Measurements from ENCODE around the gene STBD1. TPM values are rescaled to one million over a fixed set of nuclear protein-coding genes. Genes with fewer than 3 reads are reported as not detected.

The STBD1 gene
- total RNA-seq, 1 donor: 6.9 TPM

DNA sequence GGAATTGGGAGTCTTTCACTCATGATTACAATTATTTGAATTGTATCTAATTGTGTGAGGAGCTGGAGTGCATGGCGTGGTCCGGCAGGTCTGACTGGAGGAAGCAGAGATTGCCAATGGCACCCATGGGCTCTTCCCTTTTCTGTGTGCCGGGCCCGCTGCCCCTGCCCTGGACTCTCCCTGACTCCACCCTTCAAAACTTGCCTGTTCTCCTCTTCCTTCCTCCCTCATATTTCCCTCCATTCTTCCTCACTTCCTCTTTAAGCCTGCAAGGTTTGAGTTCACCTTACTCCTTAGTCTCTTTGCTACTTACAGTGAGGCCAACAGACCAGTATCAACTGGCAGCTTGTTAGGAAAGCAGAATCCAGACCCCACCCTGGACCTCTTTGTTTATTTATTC, 6.5 kb upstream of the STBD1 start:
- TF ChIP-seq, protein P1, sequence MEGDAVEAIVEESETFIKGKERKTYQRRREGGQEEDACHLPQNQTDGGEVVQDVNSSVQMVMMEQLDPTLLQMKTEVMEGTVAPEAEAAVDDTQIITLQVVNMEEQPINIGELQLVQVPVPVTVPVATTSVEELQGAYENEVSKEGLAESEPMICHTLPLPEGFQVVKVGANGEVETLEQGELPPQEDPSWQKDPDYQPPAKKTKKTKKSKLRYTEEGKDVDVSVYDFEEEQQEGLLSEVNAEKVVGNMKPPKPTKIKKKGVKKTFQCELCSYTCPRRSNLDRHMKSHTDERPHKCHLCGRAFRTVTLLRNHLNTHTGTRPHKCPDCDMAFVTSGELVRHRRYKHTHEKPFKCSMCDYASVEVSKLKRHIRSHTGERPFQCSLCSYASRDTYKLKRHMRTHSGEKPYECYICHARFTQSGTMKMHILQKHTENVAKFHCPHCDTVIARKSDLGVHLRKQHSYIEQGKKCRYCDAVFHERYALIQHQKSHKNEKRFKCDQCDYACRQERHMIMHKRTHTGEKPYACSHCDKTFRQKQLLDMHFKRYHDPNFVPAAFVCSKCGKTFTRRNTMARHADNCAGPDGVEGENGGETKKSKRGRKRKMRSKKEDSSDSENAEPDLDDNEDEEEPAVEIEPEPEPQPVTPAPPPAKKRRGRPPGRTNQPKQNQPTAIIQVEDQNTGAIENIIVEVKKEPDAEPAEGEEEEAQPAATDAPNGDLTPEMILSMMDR (IDR thresholded peaks at IDR 0.05; ENCODE audit: insufficient read depth, low read depth, low read length): no peak
- DNase-seq (ENCODE audit: low read depth): no peak
- no peak overlapping the region for H3K4me3 ChIP-seq (ENCODE audit: low read depth, low read length)

GRCh38 chr4:76301068-76301774, 5.3 kb upstream of the STBD1 start:
- H3K4me3 ChIP-seq (ENCODE audit: low read depth, low read length): no peak overlapping the region
- peak; percentile 82 for DNase-seq (ENCODE audit: low read depth)
- TF ChIP-seq, protein P1 (IDR thresholded peaks at IDR 0.05; ENCODE audit: insufficient read depth, low read depth, low read length): no peak

DNA sequence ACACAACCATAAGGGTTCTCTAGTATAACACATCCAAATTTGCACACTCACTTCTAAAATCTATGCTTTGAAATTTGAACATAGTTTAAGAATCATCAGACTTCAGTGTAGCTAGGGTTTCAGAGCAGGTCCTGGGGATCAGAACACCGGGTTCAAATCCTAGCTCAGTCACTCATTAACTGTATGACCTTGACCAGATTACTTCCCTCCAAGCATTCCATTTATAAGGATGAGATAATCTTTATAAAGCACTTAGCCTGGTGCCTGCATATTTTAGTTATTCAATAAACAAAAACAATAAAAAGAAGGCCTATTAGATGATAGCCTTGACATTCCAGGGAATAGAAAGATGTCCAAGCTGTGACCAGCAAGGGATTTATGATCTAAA, 4.8 kb upstream of the STBD1 start:
- no peak for DNase-seq (ENCODE audit: low read depth)
- no peak overlapping the region for H3K4me3 ChIP-seq (ENCODE audit: low read depth, low read length)
- TF ChIP-seq, protein P1 (IDR thresholded peaks at IDR 0.05; ENCODE audit: insufficient read depth, low read depth, low read length): no peak

DNA sequence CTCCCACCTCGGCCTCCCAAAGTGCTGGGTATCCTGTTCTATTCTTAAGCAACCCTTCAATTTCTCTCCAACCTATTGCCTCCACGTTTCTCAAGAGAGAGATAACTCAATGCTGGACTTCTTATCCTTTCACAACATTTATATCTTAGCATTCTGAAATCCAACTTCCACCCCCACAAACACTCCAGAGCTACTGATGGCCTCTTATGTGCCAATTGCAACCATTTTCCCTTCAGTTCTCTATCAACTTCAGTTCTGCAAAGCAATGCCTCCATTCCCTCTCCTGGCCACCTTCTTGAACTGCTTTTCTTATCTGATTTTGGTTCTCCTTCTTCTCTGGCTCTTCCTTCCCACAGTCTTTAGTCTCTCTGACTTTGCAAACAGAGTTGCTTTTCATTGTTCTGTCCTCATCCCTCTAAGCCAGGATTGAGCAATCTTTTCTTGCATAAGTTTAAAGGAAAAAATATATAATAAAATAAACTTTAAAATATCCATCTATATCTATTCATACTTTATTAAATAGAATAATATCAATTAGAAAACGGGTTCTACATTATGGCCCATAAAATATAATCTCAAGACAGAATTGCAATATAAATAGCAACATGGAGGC, 3.6 kb upstream of the STBD1 start:
- DNase-seq (ENCODE audit: low read depth): no peak
- no peak overlapping the region for H3K4me3 ChIP-seq (ENCODE audit: low read depth, low read length)
- TF ChIP-seq, protein P1 (IDR thresholded peaks at IDR 0.05; ENCODE audit: insufficient read depth, low read depth, low read length): no peak

- H3K4me3 ChIP-seq (ENCODE audit: low read depth, low read length): peak overlapping the region; percentile 66
- TF ChIP-seq, protein P1 (IDR thresholded peaks at IDR 0.05; ENCODE audit: insufficient read depth, low read depth, low read length): no peak
- DNase-seq (ENCODE audit: low read depth): no peak
These were observed 1.4 kb upstream of the STBD1 start for GRCh38 chr4:76305033-76305687.

GRCh38 chr4:76306882-76307659, 538 bp downstream of the STBD1 start:
- TF ChIP-seq, protein P1 (IDR thresholded peaks at IDR 0.05; ENCODE audit: insufficient read depth, low read depth, low read length): peak; percentile 42
- peak; percentile 51 for DNase-seq (ENCODE audit: low read depth)

More at GRCh38 chr4:76306882-76307659, 538 bp downstream of the STBD1 start:
- H3K4me3 ChIP-seq (ENCODE audit: low read depth, low read length): peak overlapping the region; percentile 66
